GM18517 (cell line): ENCODE data around the gene ARAF.
"Not testable (repeated sequence)": the region's sequence is repeated elsewhere in the genome, so short reads cannot be mapped to it uniquely, and the experiment has no call there.

Source experiments
- ATAC-seq: cut with Tn5 transposase; IDR thresholded peaks from one replicate; pipeline ENCODE4 v1.9.1; 2021; ENCODE audit warnings: mild to moderate bottlenecking, moderate library complexity; ENCODE audit not compliant: unreplicated experiment

The ARAF gene

GRCh38 chrX:47584714-47585113 is 23.7 kb downstream of the ARAF start:
- no peak for ATAC-seq

GRCh38 chrX:47585273-47585672 is 24.3 kb downstream of the ARAF start:
- no peak for ATAC-seq

GRCh38 chrX:47586043-47586787 is 25.2 kb downstream of the ARAF start:
- no peak for ATAC-seq

GRCh38 chrX:47587091-47587891 is 26.3 kb downstream of the ARAF start:
- no peak for ATAC-seq

- ATAC-seq: no peak
Measured at GRCh38 chrX:47587906-47588735, 27.1 kb downstream of the ARAF start.

- ATAC-seq: no peak
Measured at GRCh38 chrX:47590984-47591383, 30.0 kb downstream of the ARAF start.

- ATAC-seq: no peak
Measured at GRCh38 chrX:47593522-47593921, 32.5 kb downstream of the ARAF start.

- ATAC-seq: no peak
Measured at GRCh38 chrX:47595716-47596251, 34.8 kb downstream of the ARAF start.

- ATAC-seq: no peak
Measured at GRCh38 chrX:47596256-47596655, 35.3 kb downstream of the ARAF start.

GRCh38 chrX:47597222-47597621 is 36.2 kb downstream of the ARAF start:
- no peak for ATAC-seq

GRCh38 chrX:47603125-47603524 is 42.1 kb downstream of the ARAF start:
- ATAC-seq: not testable (repeated sequence)

- no peak for ATAC-seq
Measured at GRCh38 chrX:47605024-47605423, 44.0 kb downstream of the ARAF start.

- no peak for ATAC-seq
Measured at GRCh38 chrX:47607091-47607490, 46.1 kb downstream of the ARAF start.

- no peak for ATAC-seq
Measured at GRCh38 chrX:47608130-47608810, 47.3 kb downstream of the ARAF start.

GRCh38 chrX:47610511-47610910 is 49.5 kb downstream of the ARAF start:
- ATAC-seq: no peak

- no peak for ATAC-seq
Measured at GRCh38 chrX:47611489-47611888, 50.5 kb downstream of the ARAF start.

GRCh38 chrX:47611926-47612325 is 50.9 kb downstream of the ARAF start:
- ATAC-seq: no peak

- ATAC-seq: no peak
Measured at GRCh38 chrX:47612418-47612817, 51.4 kb downstream of the ARAF start.

GRCh38 chrX:47613082-47613481 is 52.1 kb downstream of the ARAF start:
- no peak for ATAC-seq

GRCh38 chrX:47614618-47615017 is 53.6 kb downstream of the ARAF start:
- no peak for ATAC-seq
